Lung (tissue), 13 donors: ENCODE results near the gene IL13RA2. TPM values are rescaled to one million over a fixed set of nuclear protein-coding genes. Genes with fewer than 3 reads are reported as not detected.

Experiments
- ATAC-seq: fragments of 200-7000 bp; cut with Tn5 transposase; one replicate; pipeline ENCODE4 v1.9.1; 2020; ENCODE audit warnings: moderate number of reproducible peaks; ENCODE audit not compliant: insufficient read depth, low FRiP score
- DNase-seq, 3 donors: peaks; one replicate each; pipeline ENCODE4 v3.0.0-alpha.2; 2013 to 2017
- H3K27ac ChIP-seq, 2 donors: one replicate each; pipeline ENCODE4 v1.5.1; 2013; ENCODE audit warnings: mild to moderate bottlenecking in 2 of 2, moderate library complexity in 2 of 2, control low read depth in 1 of 2, inconsistent platforms in 1 of 2, low read depth in 1 of 2, low read length in 1 of 2
- H3K27me3 ChIP-seq, 3 donors: one replicate each; pipeline ENCODE4 v1.5.1; 2013; ENCODE audit warnings: low read length in 2 of 3; ENCODE audit not compliant: control insufficient read depth in 3 of 3, insufficient read depth in 3 of 3
- H3K36me3 ChIP-seq, 4 donors: one replicate each; pipeline ENCODE4 v1.5.1; 2013; ENCODE audit warnings: low read length in 4 of 4, mild to moderate bottlenecking in 1 of 4, moderate library complexity in 1 of 4; ENCODE audit not compliant: control insufficient read depth in 4 of 4, insufficient read depth in 4 of 4
- H3K4me1 ChIP-seq, 5 donors: one replicate each; pipeline ENCODE4 v1.5.1; 2013; ENCODE audit warnings: low read length in 5 of 5, mild to moderate bottlenecking in 2 of 5, moderate library complexity in 1 of 5; ENCODE audit not compliant: control insufficient read depth in 5 of 5, insufficient read depth in 5 of 5
- H3K4me3 ChIP-seq: one replicate; pipeline ENCODE4 v1.5.1; 2013; ENCODE audit warnings: mild to moderate bottlenecking, control low read depth, moderate library complexity
- H3K9ac ChIP-seq, 2 donors: one replicate each; pipeline ENCODE4 v1.5.1; 2013; ENCODE audit warnings: low read length in 2 of 2, control low read depth in 1 of 2; ENCODE audit not compliant: insufficient read depth in 1 of 2
- H3K9me3 ChIP-seq, 4 donors: one replicate each; pipeline ENCODE4 v1.5.1; 2013; ENCODE audit warnings: low read length in 3 of 4, mild to moderate bottlenecking in 1 of 4, moderate library complexity in 1 of 4; ENCODE audit not compliant: control insufficient read depth in 4 of 4, insufficient read depth in 3 of 4
- polyA plus RNA-seq, 2 donors: library from polyadenylated mRNA; stranded (reverse); fragments of 200-250 nt; gene quantifications; one replicate each; pipeline ENCODE4 v1.2.1, GENCODE V29; 2013
- small RNA-seq: library from RNA; depleted of rRNA; stranded (forward); fragments of <200 nt; gene quantifications from one replicate; pipeline ENCODE3, GENCODE V24; 2014; ENCODE audit warnings: low replicate concordance
- total RNA-seq, 2 donors: library from RNA; depleted of rRNA in 1 of 2; stranded (reverse); fragments of >200 nt in 1 of 2; gene quantifications; one replicate each; pipeline ENCODE4 v1.2.1, GENCODE V29; 2014 to 2021
- TF ChIP-seq, protein P1 (sequence below): IDR thresholded peaks from 2 replicates; pipeline ENCODE4 v1.5.1; 2012; ENCODE audit warnings: mild to moderate bottlenecking; ENCODE audit errors: control extremely low read depth, extremely low read depth
- donor health status: control.
- donor health status: control.
- donor health status: Bipolar disorder and iron deficiency.
- donor health status: healthy.
- donor health status: DM: yes; HTN: yes; CAD: no.

IL13RA2 gene
- total and polyA plus RNA-seq, 4 donors = 0.71 to 4.4 (median 3.0) TPM

DNA sequence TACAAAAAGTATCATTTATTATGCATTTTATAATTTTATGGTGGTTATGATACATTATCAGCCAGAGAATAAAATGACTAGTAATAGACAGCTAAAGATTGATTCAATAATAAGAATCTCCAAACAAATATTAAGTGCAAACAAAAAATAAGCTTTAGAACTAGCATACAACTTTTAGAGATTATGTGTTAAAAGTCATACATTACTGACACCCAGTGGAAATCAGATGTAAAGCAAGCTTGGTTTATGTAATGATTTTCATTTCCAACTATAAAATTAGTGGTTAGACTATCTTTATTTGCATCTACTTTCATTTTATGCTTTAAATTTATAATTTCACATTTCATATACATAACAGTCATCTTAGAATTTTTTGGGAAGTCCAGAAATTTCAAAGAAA lies 57.7 kb downstream of the IL13RA2 start:
- no peak overlapping the region for H3K9ac ChIP-seq
- H3K36me3 ChIP-seq = no peaks in the 10 kb centered on the region
- no peak overlapping the region for H3K27ac ChIP-seq
- peak in 1 of 3 donors; percentile 29 for DNase-seq
- H3K9me3 ChIP-seq = no peaks in the 10 kb centered on the region
- H3K4me1 ChIP-seq = no peaks in the 10 kb centered on the region
- no peak for ATAC-seq
- TF ChIP-seq, protein P1, sequence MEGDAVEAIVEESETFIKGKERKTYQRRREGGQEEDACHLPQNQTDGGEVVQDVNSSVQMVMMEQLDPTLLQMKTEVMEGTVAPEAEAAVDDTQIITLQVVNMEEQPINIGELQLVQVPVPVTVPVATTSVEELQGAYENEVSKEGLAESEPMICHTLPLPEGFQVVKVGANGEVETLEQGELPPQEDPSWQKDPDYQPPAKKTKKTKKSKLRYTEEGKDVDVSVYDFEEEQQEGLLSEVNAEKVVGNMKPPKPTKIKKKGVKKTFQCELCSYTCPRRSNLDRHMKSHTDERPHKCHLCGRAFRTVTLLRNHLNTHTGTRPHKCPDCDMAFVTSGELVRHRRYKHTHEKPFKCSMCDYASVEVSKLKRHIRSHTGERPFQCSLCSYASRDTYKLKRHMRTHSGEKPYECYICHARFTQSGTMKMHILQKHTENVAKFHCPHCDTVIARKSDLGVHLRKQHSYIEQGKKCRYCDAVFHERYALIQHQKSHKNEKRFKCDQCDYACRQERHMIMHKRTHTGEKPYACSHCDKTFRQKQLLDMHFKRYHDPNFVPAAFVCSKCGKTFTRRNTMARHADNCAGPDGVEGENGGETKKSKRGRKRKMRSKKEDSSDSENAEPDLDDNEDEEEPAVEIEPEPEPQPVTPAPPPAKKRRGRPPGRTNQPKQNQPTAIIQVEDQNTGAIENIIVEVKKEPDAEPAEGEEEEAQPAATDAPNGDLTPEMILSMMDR = no peak
- H3K4me3 ChIP-seq = no peak overlapping the region
- H3K27me3 ChIP-seq = peaks cover 0 to 31% (median 2%) of the 10 kb centered on the region in 3 donors

Small RNA genes lying within 50 kb of the gene (small RNA-seq; reads per million reads assigned to genes)
- not detected for gene RNU6-648P

Other genes starting within 250 kb of the IL13RA2 start
- not detected for gene RBMXL3, start 171.8 kb upstream of the IL13RA2 start, total RNA-seq
- gene RBMXL3, start 171.8 kb upstream of the IL13RA2 start, polyA plus RNA-seq = not detected
- 10 to 100 TPM in 1 of 2 donors, 1 to 10 TPM in 1; 3.6 to 15.1 TPM for gene LRCH2, start 216.5 kb upstream of the IL13RA2 start, total RNA-seq
- gene LRCH2, start 216.5 kb upstream of the IL13RA2 start, polyA plus RNA-seq = 1 to 10 TPM; 1.1 to 2.1 TPM